GM12875 (cell line): Measurements from ENCODE around the gene CNTD1.
A peak's percentile ranks its signal among the peaks of the same experiment; 100 is the strongest.
"Not testable (repeated sequence)": the region's sequence is repeated elsewhere in the genome, so short reads cannot be mapped to it uniquely, and the experiment has no call there.

Experiments
- H3K4me3 ChIP-seq: one replicate; pipeline ENCODE4 v1.5.1; 2011; ENCODE audit warnings: low read depth, low read length, control low read depth
- CTCF ChIP-seq: IDR thresholded peaks from 2 replicates; pipeline ENCODE4 v1.5.1; 2011; ENCODE audit warnings: low read depth, mild to moderate bottlenecking, control low read depth, inconsistent platforms, low read length, moderate library complexity, borderline replicate concordance; ENCODE audit not compliant: insufficient read depth

CNTD1 gene

GRCh38 chr17:42759982-42760651 lies 38.5 kb upstream of the CNTD1 start:
- no peak for TF ChIP-seq CTCF
- H3K4me3 ChIP-seq = no peak overlapping the region

- no peak for TF ChIP-seq CTCF
- peak within 1 kb of the TSS; percentile 14 for H3K4me3 ChIP-seq
These were observed 37.7 kb upstream of the CNTD1 start, which contains the start of gene RAMP2 for GRCh38 chr17:42760652-42761581. Gene RAMP2 (plus strand): TSS chr17:42761227. CDS start chr17:42761262, 35 bp downstream.

DNA sequence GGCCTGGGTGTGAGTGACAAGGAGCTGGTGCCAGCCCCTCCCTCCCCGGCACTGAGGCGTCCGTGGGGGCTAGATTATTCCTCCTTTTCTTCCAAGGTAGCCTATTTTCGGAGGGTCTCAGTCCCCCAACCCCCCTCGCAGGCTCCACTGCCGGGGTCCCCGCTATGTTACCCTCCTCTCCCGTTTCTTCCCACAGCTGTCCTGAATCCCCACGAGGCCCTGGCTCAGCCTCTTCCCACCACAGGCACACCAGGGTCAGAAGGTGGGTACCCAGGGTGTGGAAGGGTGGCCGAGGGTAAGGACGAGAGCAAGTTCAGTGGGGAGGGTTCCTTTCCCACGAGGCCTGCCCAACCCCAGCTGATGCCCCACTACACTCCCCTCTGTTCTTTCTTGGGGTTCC lies 37.0 kb upstream of the CNTD1 start:
- no peak overlapping the region for H3K4me3 ChIP-seq
- TF ChIP-seq CTCF = no peak

- no peak overlapping the region for H3K4me3 ChIP-seq
- TF ChIP-seq CTCF = no peak
These were observed 32.5 kb upstream of the CNTD1 start for GRCh38 chr17:42766124-42766523.

DNA sequence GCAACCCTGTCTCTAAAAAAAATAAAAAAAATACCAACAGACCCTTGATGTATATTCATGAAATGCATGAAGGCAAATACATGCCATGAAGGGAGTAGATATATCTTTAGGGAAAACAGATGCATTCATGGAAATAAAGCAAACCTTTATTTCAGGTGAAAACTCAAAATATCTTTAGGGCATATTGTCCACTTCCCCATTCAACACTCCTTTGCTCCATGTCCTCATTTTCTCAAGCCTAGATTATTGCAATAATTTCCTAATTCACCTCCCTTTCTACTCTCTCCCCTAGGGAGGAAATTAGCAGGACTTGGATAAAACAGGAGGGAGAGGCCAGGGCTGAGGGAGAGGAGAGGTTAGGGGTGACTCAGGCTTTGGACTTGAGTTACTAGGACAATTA lies 31.1 kb upstream of the CNTD1 start:
- H3K4me3 ChIP-seq = no peak overlapping the region
- TF ChIP-seq CTCF = no peak

GRCh38 chr17:42768006-42768405 lies 30.7 kb upstream of the CNTD1 start:
- H3K4me3 ChIP-seq = not testable (repeated sequence)

DNA sequence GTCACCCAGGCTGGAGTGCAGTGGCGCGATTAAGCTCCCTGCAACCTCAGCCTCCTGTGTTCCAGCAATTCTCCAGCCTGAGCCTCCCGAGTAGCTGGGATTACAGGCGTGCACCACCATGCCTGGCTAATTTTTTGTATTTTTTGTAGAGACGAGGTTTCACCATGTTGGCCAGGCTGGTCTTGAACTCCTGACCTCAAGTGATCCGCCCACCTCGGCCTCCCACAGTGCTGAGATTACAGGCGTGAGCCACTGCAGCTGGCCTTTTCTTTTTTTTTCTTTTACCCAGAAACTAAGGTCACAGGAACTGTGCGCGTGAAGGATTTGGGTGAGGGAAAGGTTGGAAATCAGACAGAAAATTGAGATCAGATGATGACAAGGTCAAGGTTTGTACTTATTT lies 28.7 kb upstream of the CNTD1 start:
- H3K4me3 ChIP-seq = not testable (repeated sequence)

DNA sequence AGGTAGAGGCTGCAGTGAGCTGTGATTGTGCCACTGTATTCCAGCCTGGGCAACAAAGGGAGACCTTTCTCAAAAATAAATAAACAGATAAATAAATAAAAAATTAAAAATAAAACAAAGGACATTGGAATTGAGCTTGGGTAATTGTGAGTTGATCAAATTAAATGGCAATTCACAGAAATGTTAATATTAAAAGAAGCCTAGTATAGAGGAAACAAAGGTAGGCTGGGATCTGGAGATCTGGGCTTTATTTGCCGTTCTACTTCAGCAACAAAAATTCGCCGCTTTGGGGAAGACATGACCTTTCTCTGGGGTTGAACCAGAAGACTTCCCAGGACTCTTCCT lies 25.7 kb upstream of the CNTD1 start:
- TF ChIP-seq CTCF = no peak
- peak overlapping the region; percentile 71 for H3K4me3 ChIP-seq
